ENCODE measurements around the gene PPP1R9A. TPM values are rescaled to one million over a fixed set of nuclear protein-coding genes. Genes with fewer than 3 reads are reported as not detected.

Gene PPP1R9A
- total and polyA plus RNA-seq, 10 of the 15 experiments (the other 5 are each of a cell fraction or from before 2014, with no cell fraction given): 0.04 to 0.12 TPM; not detected in 8

DNA sequence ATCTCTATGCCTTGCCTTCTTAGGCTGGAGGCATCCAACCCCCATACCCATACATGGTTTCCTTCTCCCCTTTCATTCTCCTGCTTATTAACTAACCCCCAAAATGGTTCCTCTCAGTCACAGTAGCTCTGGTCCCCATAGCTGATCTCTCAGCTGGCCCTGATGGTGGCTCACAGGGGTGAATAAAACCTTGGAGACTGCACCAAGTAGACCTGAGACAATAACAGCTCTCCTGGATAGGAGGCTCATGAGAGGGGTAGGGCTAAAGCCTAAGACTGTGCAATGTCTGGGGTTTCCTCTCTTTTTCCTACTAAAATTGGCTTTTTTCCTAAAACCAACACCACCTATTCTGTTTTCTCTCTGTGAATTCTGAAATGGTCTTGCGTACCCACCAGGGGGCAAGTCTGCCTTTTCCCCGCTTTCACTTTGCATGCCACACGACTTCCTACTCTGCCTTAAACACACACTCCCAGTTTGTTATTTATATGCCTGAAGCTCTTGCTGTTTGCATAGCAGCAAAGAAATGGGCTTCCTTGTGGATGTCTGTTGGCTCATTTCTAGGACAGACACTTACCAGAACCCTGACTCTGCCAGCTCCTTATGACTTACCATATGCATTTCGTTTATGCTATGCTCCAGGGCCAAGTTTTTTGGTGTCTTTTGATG, 435.4 kb downstream of the PPP1R9A start:
- H4K20me1 ChIP-seq (ENCODE audit: control insufficient read depth, insufficient read depth): no peaks in the 10 kb centered on the region
- H3K27me3 ChIP-seq (replicated peaks in 1 of 2; ENCODE audit: control insufficient read depth in 2 of 2, insufficient read depth in 2 of 2, low read length in 1 of 2): no peaks in the 10 kb centered on the region; a peak in 2 of 4 replicates
- H3K9ac ChIP-seq (ENCODE audit: control insufficient read depth, insufficient read depth, low read length): no peak overlapping the region
- ChIA-PET SMC1A (ENCODE audit: uncharacterized antibody, unreplicated experiment) (interaction anchor here (1.2 kb wide), 1 partner anchor 10 kb away, joined by 3 read pairs; no protein-coding TSS in a partner anchor), RAD21 (ENCODE audit: unreplicated experiment) (no interaction called here), CTCF (no interaction called here), POLR2A (no interaction called here)
- ATAC-seq: no peak
- no peak overlapping the region for H2AFZ ChIP-seq (ENCODE audit: control insufficient read depth, low read depth, low read length)
- DNase-seq (ENCODE audit: low read depth, low spot score): no peak
- 50% methylated on average over 4 of the region's 4 CpGs for WGBS (ENCODE audit: insufficient coverage, insufficient replicate concordance, low lambda C conversion rate, missing lambda C conversion rate)
- BruUV-seq (replicated peaks): no TSS peak
- H3K4me3 ChIP-seq: no peak overlapping the region
- intact Hi-C loops (cut with micrococcal nuclease; ENCODE audit: unreplicated experiment): no loop called here
- H3K36me3 ChIP-seq (ENCODE audit: control insufficient read depth in 2 of 2, insufficient read depth in 2 of 2, low read length in 1 of 2): no peaks in the 10 kb centered on the region; a peak in 1 of 4 replicates
- in situ Hi-C loops (cut with MboI): no loop called here
- no peaks in the 10 kb centered on the region for H3K9me3 ChIP-seq (replicated peaks; ENCODE audit: control insufficient read depth, insufficient read depth, low read length)
- no peak overlapping the region for H3K27ac ChIP-seq (ENCODE audit: control insufficient read depth, insufficient read depth)
- no peak for FAIRE-seq
- H3K4me1 ChIP-seq (ENCODE audit: control insufficient read depth, insufficient read depth, low read length): no peaks in the 10 kb centered on the region
- TF ChIP-seq, protein P1, sequence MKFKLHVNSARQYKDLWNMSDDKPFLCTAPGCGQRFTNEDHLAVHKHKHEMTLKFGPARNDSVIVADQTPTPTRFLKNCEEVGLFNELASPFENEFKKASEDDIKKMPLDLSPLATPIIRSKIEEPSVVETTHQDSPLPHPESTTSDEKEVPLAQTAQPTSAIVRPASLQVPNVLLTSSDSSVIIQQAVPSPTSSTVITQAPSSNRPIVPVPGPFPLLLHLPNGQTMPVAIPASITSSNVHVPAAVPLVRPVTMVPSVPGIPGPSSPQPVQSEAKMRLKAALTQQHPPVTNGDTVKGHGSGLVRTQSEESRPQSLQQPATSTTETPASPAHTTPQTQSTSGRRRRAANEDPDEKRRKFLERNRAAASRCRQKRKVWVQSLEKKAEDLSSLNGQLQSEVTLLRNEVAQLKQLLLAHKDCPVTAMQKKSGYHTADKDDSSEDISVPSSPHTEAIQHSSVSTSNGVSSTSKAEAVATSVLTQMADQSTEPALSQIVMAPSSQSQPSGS (IDR thresholded peaks at IDR 0.05; ENCODE audit: low read length): no peak
- TF ChIP-seq NRF1 (conservative IDR thresholded peaks at IDR 0.05; ENCODE audit: low read depth, low read length): no peak
- TF ChIP-seq NFYB (IDR thresholded peaks at IDR 0.05; ENCODE audit: insufficient read depth, low read depth, low read length): no peak
- no peak for TF ChIP-seq RBBP5 (conservative IDR thresholded peaks at IDR 0.05)
- no peak overlapping the region for H3K4me2 ChIP-seq (ENCODE audit: control insufficient read depth, insufficient read depth)
- no peaks in the 10 kb centered on the region for H3K79me2 ChIP-seq (ENCODE audit: control insufficient read depth, insufficient read depth, low read length)

Small RNA genes within 50 kb of the gene (small RNA-seq; reads per million reads assigned to genes)
- gene AC002429.1: not detected
- not detected for gene HINT1P2
- gene RNU4-16P: not detected

All from GM12878 (cell line).